Kidney epithelial cell (primary cell): ENCODE results near the gene ZDHHC24. TPM values are rescaled to one million over a fixed set of nuclear protein-coding genes. Genes with fewer than 3 reads are reported as not detected.

Source experiments
- DNase-seq: peaks from one replicate; pipeline ENCODE4 v3.0.0-alpha.2; 2010; ENCODE audit warnings: low read depth
- H3K27me3 ChIP-seq: 2 replicates; pipeline ENCODE4 v1.6.0; 2011; ENCODE audit warnings: low read length; ENCODE audit not compliant: control insufficient read depth, insufficient read depth
- H3K36me3 ChIP-seq: 2 replicates; pipeline ENCODE4 v1.5.1; 2011; ENCODE audit warnings: low read length; ENCODE audit not compliant: control insufficient read depth, insufficient read depth
- H3K4me3 ChIP-seq: 2 replicates; pipeline ENCODE4 v1.5.1; 2011; ENCODE audit warnings: low read depth, mild to moderate bottlenecking, control low read depth, low read length
- total RNA-seq: library from RNA; depleted of rRNA; stranded (reverse); fragments of >200 nt; gene quantifications from 2 replicates; pipeline ENCODE4 v1.2.3, GENCODE V29; 2015
- TF ChIP-seq, protein P1 (sequence below): IDR thresholded peaks from 2 replicates; pipeline ENCODE4 v1.5.1; 2011; ENCODE audit warnings: mild to moderate bottlenecking, moderate library complexity, low read length, control low read depth, inconsistent platforms; ENCODE audit not compliant: insufficient read depth, poor library complexity, severe bottlenecking

The ZDHHC24 gene
- total RNA-seq, 1 donor from 2014 or later: 22.0 TPM

DNA sequence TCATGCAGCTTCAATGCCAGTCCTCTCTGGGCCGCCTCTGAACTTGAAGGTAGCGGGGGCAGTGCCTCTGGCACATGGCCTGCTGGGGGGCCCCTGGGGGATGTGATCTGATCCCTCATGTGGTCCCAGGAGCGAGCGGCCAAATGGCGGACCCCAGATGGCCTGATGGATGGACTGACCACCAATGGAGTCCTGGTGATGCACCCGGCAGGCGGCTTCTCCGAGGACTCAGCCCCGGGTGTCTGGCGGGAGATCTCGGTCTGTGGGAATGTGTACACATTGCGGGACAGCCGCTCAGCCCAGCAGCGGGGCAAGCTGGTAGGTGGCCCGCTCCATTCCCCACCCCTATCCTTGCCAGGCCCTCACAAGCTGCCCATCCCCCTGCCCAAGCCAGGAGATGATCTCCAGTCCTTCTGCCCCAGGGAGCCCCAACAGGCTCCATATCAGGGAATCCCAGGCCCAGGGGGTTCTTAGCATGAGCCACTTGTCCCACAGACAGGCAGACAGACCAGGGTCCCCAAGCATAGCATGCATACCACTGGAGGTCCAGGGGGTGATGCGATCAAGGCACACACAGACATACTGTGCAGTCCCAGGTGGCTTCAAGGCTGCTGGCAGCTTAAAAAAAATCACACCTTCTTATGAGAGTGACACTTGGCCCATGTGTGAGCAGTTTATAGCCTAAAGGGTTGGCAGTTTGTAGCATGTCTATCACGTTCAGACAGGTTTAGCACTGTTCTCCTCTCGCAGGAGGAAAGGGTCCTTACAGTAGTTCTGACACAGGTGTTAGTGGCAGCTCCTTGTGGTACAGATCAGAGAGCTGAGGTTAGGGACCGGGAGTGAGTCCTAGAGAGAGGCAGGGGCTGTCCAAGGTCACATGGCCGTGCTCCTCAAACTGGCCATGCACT is 72.0 kb downstream of the ZDHHC24 start:
- Histone ChIP-seq H3K27me3 (no peaks in the 10 kb centered on the region), H3K36me3 (no peaks in the 10 kb centered on the region), H3K4me3 (no peak overlapping the region)
- no peak for DNase-seq
- TF ChIP-seq, protein P1, sequence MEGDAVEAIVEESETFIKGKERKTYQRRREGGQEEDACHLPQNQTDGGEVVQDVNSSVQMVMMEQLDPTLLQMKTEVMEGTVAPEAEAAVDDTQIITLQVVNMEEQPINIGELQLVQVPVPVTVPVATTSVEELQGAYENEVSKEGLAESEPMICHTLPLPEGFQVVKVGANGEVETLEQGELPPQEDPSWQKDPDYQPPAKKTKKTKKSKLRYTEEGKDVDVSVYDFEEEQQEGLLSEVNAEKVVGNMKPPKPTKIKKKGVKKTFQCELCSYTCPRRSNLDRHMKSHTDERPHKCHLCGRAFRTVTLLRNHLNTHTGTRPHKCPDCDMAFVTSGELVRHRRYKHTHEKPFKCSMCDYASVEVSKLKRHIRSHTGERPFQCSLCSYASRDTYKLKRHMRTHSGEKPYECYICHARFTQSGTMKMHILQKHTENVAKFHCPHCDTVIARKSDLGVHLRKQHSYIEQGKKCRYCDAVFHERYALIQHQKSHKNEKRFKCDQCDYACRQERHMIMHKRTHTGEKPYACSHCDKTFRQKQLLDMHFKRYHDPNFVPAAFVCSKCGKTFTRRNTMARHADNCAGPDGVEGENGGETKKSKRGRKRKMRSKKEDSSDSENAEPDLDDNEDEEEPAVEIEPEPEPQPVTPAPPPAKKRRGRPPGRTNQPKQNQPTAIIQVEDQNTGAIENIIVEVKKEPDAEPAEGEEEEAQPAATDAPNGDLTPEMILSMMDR: no peak

DNA sequence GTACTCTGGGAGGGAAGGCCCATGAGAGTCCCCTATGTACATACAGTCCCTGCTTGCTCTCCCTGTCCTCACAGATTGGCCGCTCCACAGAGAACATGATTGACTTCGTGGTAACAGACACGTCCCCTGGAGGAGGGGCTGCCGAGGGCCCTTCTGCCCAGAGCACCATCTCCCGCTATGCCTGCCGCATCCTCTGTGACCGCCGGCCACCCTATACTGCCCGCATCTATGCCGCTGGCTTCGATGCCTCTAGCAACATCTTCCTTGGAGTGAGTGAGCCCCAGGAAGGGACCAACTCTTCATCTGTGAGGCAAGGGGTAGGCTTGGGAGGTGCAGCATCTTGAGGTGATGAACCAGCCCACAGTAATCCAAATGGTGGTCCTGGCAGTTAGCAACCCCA is 72.7 kb downstream of the ZDHHC24 start:
- no peak overlapping the region for H3K4me3 ChIP-seq
- H3K36me3 ChIP-seq: no peaks in the 10 kb centered on the region
- no peaks in the 10 kb centered on the region for H3K27me3 ChIP-seq
- no peak for DNase-seq
- TF ChIP-seq, protein P1: no peak

DNA sequence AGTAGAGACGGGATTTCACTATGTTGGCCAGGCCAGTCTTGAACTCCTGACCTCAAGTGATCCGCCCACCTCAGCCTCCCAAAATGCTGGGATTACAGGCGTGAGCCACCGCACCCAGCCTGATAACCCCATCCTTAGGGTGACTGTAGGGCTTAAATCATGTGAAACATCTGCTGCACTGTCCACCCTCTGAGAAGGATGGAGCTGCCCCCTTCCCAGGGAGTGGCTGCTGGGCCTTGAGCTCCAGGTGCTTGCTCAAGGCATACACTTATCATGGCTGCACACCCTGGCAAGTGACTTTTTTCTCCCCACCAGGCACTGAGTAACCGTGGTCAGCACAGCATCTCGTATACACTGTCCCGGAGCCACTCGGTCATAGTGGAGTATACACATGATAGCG is 73.8 kb downstream of the ZDHHC24 start:
- no peak for DNase-seq
- TF ChIP-seq, protein P1: no peak
- H3K27me3 ChIP-seq: no peaks in the 10 kb centered on the region
- H3K36me3 ChIP-seq: no peaks in the 10 kb centered on the region
- H3K4me3 ChIP-seq: no peak overlapping the region

DNA sequence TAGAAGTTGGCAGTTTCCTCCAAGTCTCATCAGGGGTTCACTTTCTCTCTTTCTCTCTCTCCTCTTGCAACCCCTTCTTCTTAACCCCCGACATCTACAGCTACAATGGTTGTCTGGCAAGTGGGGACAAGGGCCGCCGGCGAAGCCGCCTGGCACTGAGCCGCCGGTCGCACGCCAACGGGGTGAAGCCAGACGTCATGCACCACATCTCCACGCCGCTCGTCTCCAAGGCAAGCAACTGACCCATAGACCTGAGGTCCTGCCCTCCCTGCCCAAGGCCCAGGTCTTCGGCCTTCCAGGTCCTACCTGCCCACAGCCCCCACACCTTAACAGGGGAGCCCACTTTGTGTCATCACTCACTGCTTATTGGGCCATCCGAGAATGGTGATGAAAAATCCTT is 74.7 kb downstream of the ZDHHC24 start:
- Histone ChIP-seq H3K27me3 (no peaks in the 10 kb centered on the region), H3K36me3 (no peaks in the 10 kb centered on the region), H3K4me3 (no peak overlapping the region)
- TF ChIP-seq, protein P1: no peak
- DNase-seq: no peak

Other genes starting within 250 kb of the ZDHHC24 start
- gene CD248, start 229.0 kb downstream of the ZDHHC24 start, total RNA-seq: 0.07 and 0.17 TPM in 2 replicates
- 3.1 and 3.8 TPM in 2 replicates for gene RIN1, start 209.6 kb downstream of the ZDHHC24 start, total RNA-seq
- gene BRMS1, start 200.9 kb downstream of the ZDHHC24 start, total RNA-seq: 84.9 and 86.5 TPM in 2 replicates
- gene B4GAT1, start 198.4 kb downstream of the ZDHHC24 start, total RNA-seq: 20.3 and 20.4 TPM in 2 replicates
- gene SLC29A2, start 174.3 kb downstream of the ZDHHC24 start, total RNA-seq: 5.5 and 7.7 TPM in 2 replicates
- gene NPAS4, start 125.0 kb downstream of the ZDHHC24 start, total RNA-seq: not detected in 2 replicates
- gene MRPL11, start 107.2 kb downstream of the ZDHHC24 start, total RNA-seq: 54.8 and 62.6 TPM in 2 replicates
- 2.3 and 5.0 TPM in 2 replicates for gene PELI3, start 79.1 kb downstream of the ZDHHC24 start, total RNA-seq
- 84.6 and 108 TPM in 2 replicates for gene DPP3, start 65.6 kb downstream of the ZDHHC24 start, total RNA-seq
- gene BBS1, start 35.4 kb downstream of the ZDHHC24 start, total RNA-seq: 31.7 and 39.6 TPM in 2 replicates
- gene ACTN3, start 855 bp upstream of the ZDHHC24 start, total RNA-seq: not detected in 2 replicates
- 21.0 and 25.1 TPM in 2 replicates for gene CTSF, start 22.6 kb upstream of the ZDHHC24 start, total RNA-seq
- 0.58 and 0.75 TPM in 2 replicates for gene CCDC87, start 47.0 kb upstream of the ZDHHC24 start, total RNA-seq
- gene CCS, start 47.1 kb upstream of the ZDHHC24 start, total RNA-seq: 20.6 and 21.8 TPM in 2 replicates
- 49.9 and 64.6 TPM in 2 replicates for gene RBM14, start 70.6 kb upstream of the ZDHHC24 start, total RNA-seq
- 168 and 174 TPM in 2 replicates for gene RBM4, start 92.7 kb upstream of the ZDHHC24 start, total RNA-seq
- 17.4 and 17.8 TPM in 2 replicates for gene RBM4B, start 131.8 kb upstream of the ZDHHC24 start, total RNA-seq
- gene SPTBN2, start 183.2 kb upstream of the ZDHHC24 start, total RNA-seq: 79.4 and 99.9 TPM in 2 replicates